BJ (cell line): ENCODE results near the gene SLC6A12. TPM values are rescaled to one million over a fixed set of nuclear protein-coding genes. Genes with fewer than 3 reads are reported as not detected.

Experiments used
- CTCF ChIA-PET: fragments of 350-600 bp; formaldehyde crosslinking; extraction: SDS; loops from one replicate; lab custom pipeline; 2021; ENCODE audit warnings: antibody characterized with exemption, inconsistent platforms; lab: Yijun Ruan, JAX
- POLR2A ChIA-PET: fragments of 300-600 bp; sonication (Branson Sonifier 250); formaldehyde crosslinking; extraction: SDS; loops from one replicate; lab custom pipeline; 2021; ENCODE audit warnings: antibody characterized with exemption; lab: Charles Lee
- DNase-seq: peaks from one replicate; pipeline ENCODE4 v3.0.0-alpha.2; 2011; ENCODE audit warnings: low read depth
- H3K27me3 ChIP-seq: 2 replicates; pipeline ENCODE4 v1.6.0; 2011; ENCODE audit warnings: low read length; ENCODE audit not compliant: control insufficient read depth, insufficient read depth
- H3K36me3 ChIP-seq: 2 replicates; pipeline ENCODE4 v1.5.1; 2011; ENCODE audit warnings: low read length; ENCODE audit not compliant: control insufficient read depth, insufficient read depth
- H3K4me3 ChIP-seq: 2 replicates; pipeline ENCODE4 v1.5.1; 2011; ENCODE audit warnings: low read depth, mild to moderate bottlenecking, control low read depth, low read length
- polyA plus RNA-seq: library from polyadenylated mRNA; depleted of rRNA; stranded (reverse); fragments of >200 nt; gene quantifications from 2 replicates; pipeline ENCODE4 v1.2.3, GENCODE V29; 2011
- TF ChIP-seq, protein P1 (sequence below): IDR thresholded peaks from 2 replicates; pipeline ENCODE4 v1.5.1; 2011; ENCODE audit warnings: low read depth, mild to moderate bottlenecking, control low read depth, inconsistent platforms, low read length, moderate library complexity; ENCODE audit not compliant: insufficient read depth

The SLC6A12 gene
- polyA plus RNA-seq, 1 experiment, result not detected

DNA sequence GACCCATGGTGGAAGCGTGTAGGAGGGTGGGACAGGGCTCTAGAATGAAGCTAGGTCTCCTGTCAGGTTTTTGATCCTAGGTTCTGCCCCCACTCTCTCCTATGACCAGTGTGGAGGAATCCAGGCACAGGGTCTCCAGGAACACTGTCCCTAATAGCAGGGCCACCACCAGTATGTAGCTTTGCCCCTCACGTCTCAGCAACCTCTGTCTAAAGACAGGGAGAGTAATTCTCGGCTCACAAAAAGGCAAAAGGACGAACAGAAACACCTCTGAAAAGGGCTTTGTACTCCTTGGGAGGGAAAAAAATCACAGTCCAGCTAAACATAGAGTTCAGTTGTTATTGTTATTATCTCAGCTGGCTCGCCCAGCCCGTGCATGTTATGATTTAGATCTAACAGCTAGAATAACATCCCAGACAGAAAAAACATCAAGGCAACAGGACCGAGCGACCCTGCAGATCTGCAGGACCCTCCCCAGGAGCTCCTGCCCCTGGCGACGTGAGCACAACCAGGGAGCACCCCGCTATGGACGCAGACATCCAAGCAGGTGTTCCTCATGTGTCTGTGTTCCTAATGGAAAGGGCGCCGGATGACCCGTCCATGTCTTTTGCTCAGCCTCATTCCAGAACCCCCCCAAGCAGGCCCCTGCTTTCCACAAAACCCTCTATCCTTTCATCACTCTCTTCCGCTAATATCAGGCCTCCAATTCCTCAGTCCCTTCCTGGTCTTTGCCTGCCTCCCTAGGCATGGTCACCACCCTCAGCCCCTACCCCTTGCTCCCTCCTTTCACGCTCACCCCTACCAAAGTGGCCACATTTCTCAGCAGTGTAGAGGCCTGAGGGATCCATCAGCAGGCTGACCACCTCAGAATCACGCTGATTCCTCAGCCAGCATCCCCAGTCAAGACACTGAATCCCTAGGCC, 14.2 kb upstream of the SLC6A12 start:
- Histone ChIP-seq H3K4me3 (no peak overlapping the region), H3K27me3 (peaks cover 22% of the 10 kb centered on the region), H3K36me3 (no peaks in the 10 kb centered on the region)
- TF ChIP-seq, protein P1, sequence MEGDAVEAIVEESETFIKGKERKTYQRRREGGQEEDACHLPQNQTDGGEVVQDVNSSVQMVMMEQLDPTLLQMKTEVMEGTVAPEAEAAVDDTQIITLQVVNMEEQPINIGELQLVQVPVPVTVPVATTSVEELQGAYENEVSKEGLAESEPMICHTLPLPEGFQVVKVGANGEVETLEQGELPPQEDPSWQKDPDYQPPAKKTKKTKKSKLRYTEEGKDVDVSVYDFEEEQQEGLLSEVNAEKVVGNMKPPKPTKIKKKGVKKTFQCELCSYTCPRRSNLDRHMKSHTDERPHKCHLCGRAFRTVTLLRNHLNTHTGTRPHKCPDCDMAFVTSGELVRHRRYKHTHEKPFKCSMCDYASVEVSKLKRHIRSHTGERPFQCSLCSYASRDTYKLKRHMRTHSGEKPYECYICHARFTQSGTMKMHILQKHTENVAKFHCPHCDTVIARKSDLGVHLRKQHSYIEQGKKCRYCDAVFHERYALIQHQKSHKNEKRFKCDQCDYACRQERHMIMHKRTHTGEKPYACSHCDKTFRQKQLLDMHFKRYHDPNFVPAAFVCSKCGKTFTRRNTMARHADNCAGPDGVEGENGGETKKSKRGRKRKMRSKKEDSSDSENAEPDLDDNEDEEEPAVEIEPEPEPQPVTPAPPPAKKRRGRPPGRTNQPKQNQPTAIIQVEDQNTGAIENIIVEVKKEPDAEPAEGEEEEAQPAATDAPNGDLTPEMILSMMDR, result no peak
- ChIA-PET CTCF (no interaction called here), POLR2A (no interaction called here)
- no peak for DNase-seq

DNA sequence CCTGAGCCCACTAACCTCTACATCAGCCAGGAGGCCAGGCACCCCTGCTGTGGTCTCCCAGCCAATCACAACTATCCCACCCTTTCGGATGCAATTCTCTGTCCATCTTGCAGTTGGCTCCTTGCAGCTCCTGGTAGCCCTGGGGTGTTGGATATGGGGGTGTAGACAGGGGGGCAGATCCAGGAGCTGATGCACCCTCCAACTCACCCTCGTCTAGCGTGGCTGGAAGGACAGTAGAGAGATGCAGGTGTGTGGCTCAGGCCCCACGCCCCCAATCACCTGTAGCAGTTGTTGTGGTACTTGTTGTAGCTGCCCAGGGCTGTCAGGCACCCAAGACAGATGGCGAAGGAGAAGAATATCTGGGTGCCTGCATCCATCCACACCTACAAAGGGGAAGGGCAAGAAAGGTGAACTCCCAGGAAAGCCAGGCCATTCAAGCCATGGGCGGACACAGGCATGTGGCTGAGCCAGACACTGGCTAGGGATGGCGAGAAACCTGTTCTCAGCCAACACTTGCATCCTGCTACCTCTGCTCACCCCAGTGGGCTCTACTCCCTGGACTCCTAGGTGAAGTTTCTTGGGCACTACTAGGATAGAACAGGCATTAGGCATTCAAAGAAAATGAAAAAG, 13.4 kb upstream of the SLC6A12 start:
- ChIA-PET POLR2A (no interaction called here), CTCF (no interaction called here)
- no peak overlapping the region for H3K4me3 ChIP-seq
- H3K36me3 ChIP-seq, result no peaks in the 10 kb centered on the region
- peaks cover 19% of the 10 kb centered on the region for H3K27me3 ChIP-seq
- no peak for DNase-seq
- TF ChIP-seq, protein P1, result no peak

DNA sequence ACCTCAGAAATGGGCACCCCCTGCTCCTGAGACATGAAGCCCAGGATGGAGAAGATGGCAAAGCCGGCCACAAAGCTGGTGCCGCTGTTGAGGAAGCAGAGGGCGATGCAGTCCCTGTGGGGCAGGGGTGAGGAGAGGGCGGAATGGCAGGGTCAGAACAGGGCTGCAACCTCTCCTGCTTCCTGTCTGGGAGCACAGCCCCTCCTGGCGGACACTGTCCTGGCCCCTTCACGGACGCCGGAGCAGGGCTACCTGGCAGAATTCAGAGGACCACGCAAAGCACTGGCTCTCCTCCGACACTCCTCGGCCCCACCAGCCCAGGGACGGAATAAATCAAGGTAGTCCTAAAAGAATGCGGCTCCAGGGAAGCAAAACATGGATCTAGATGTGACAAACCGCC, 12.4 kb upstream of the SLC6A12 start:
- DNase-seq, result no peak
- CTCF ChIA-PET, result no interaction called here
- TF ChIP-seq, protein P1, result no peak
- no peaks in the 10 kb centered on the region for H3K36me3 ChIP-seq
- peaks cover 16% of the 10 kb centered on the region for H3K27me3 ChIP-seq
- POLR2A ChIA-PET, result no interaction called here
- no peak overlapping the region for H3K4me3 ChIP-seq

DNA sequence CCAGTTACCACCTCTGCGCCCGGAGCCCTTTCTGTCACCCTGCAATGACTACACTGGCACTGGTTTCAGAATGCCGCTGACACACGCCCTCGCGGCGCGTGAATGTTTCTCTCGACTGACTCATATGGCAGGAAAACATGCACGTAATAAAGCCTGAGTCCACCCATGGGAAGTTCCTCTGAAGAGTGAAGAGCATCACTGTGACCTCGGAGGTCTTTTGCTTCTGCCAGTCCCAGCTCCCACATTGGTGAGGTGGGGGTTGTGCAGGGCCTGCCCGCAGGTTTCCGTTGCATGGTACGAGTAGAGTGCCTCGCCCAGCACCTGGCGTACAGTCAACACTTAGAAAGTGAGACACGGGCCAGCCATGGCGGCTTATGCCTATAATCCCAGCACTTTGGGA, 11.1 kb upstream of the SLC6A12 start:
- no peak for DNase-seq
- no peaks in the 10 kb centered on the region for H3K36me3 ChIP-seq
- CTCF ChIA-PET, result no interaction called here
- peaks cover 12% of the 10 kb centered on the region for H3K27me3 ChIP-seq
- TF ChIP-seq, protein P1, result no peak
- POLR2A ChIA-PET, result no interaction called here
- H3K4me3 ChIP-seq, result no peak overlapping the region

DNA sequence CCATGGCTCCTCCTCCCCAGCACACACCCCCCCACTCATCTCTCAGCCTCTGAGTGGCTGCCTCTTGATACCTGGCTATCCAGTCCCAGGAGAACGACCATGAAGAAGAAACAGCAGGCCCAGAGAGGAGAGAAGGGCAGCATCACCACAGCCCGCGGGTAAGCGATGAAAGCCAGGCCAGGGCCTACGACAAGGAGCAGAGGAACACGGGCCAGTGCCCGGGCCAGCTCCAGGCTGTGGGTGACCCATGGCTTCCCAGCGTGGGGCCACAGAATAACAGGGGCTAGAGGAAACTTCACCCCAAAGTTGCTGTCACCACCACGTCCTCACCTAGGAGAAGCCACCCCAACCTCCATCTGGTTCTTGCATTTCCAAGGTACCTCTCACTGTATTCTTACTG, 10.4 kb upstream of the SLC6A12 start:
- Histone ChIP-seq H3K4me3 (no peak overlapping the region), H3K36me3 (no peaks in the 10 kb centered on the region), H3K27me3 (peaks cover 10% of the 10 kb centered on the region)
- POLR2A ChIA-PET, result no interaction called here
- CTCF ChIA-PET, result no interaction called here
- TF ChIP-seq, protein P1, result no peak
- DNase-seq, result no peak
